Liver (tissue), 3 donors: ENCODE measurements around the gene ZNG1F.
"Not testable (repeated sequence)": the region's sequence is repeated elsewhere in the genome, so short reads cannot be mapped to it uniquely, and the experiment has no call there.

Experiments used
- CTCF ChIP-seq: fragments of 150-350 bp; IDR thresholded peaks from 2 replicates; pipeline ENCODE4 v1.5.1; 2017; ENCODE audit warnings: improper control_type of control experiment, low read depth, low read length; ENCODE audit not compliant: missing input control
- EGR1 ChIP-seq, 2 donors: IDR thresholded peaks; 2 replicates each; pipeline ENCODE4 v1.6.1; 2016 to 2018; ENCODE audit warnings: antibody characterized with exemption in 2 of 2, low read depth in 2 of 2
- MAX ChIP-seq: IDR thresholded peaks from 2 replicates; pipeline ENCODE4 v1.6.1; 2016; ENCODE audit warnings: antibody characterized with exemption
- RAD21 ChIP-seq, 2 donors: IDR thresholded peaks; 2 replicates each; pipeline ENCODE4 v1.6.1; 2016; ENCODE audit warnings: antibody characterized with exemption in 2 of 2, mild to moderate bottlenecking in 2 of 2
- REST ChIP-seq: IDR thresholded peaks from 2 replicates; pipeline ENCODE4 v1.6.1; 2016; ENCODE audit warnings: antibody characterized with exemption, mild to moderate bottlenecking
- TAF1 ChIP-seq: conservative IDR thresholded peaks from 2 replicates; pipeline ENCODE4 v1.6.1; 2016; ENCODE audit warnings: antibody characterized with exemption, mild to moderate bottlenecking
- ZBTB33 ChIP-seq: IDR thresholded peaks from 2 replicates; pipeline ENCODE4 v1.6.1; 2016; ENCODE audit warnings: antibody characterized with exemption
- donor health status: healthy.
- donor health status: healthy.

- TF ChIP-seq CTCF; ZBTB33; RAD21 (IDR thresholded peaks at IDR 0.05); TAF1; MAX; REST; EGR1 (IDR thresholded peaks at IDR 0.05; ENCODE audit: low read depth in 2 of 2): not testable (repeated sequence)
Observed at GRCh38 chr9:41234811-41235805, 46.0 kb upstream of the ZNG1F start.
